CD8-positive, alpha-beta memory T cell (primary cell): Measurements from ENCODE around the gene CHSY3. TPM values are rescaled to one million over a fixed set of nuclear protein-coding genes. Genes with fewer than 3 reads are reported as not detected.

Experiments
- CTCF ChIA-PET: fragments of 350-600 bp; sonication (Branson Sonifier 250); formaldehyde crosslinking; loops from one replicate; lab custom pipeline; 2021; ENCODE audit warnings: antibody characterized with exemption; lab: Charles Lee
- POLR2A ChIA-PET: fragments of 350-600 bp; sonication (Branson Sonifier 250); formaldehyde crosslinking; loops from one replicate; lab custom pipeline; 2021; ENCODE audit warnings: antibody characterized with exemption; lab: Charles Lee
- DNase-seq, 5 donors: peaks; one replicate each; pipeline versions ENCODE4 v3.0.0 to v3.0.0-alpha.2; 2020 to 2022; ENCODE audit warnings: mixed read lengths in 1 of 5
- H3K27ac ChIP-seq: one replicate; pipeline ENCODE4 v1.7.0; 2013; ENCODE audit warnings: low read depth, mild to moderate bottlenecking, low read length, moderate library complexity
- H3K27me3 ChIP-seq: 2 replicates; pipeline ENCODE4 v1.7.0; 2013; ENCODE audit warnings: low read length, mild to moderate bottlenecking; ENCODE audit not compliant: insufficient read depth, poor library complexity, severe bottlenecking
- H3K36me3 ChIP-seq: 2 replicates; pipeline ENCODE4 v1.7.0; 2013; ENCODE audit warnings: mild to moderate bottlenecking, low read length, moderate library complexity; ENCODE audit not compliant: insufficient read depth
- H3K4me1 ChIP-seq: 2 replicates; pipeline ENCODE4 v1.7.0; 2013; ENCODE audit warnings: mild to moderate bottlenecking, low read length, moderate library complexity; ENCODE audit not compliant: insufficient read depth
- H3K4me3 ChIP-seq: 2 replicates; pipeline ENCODE4 v1.7.0; 2013; ENCODE audit warnings: mild to moderate bottlenecking, low read length
- H3K9me3 ChIP-seq: 2 replicates; pipeline ENCODE4 v1.7.0; 2013; ENCODE audit warnings: mild to moderate bottlenecking, low read length
- H3K27ac Mint-ChIP-seq, 8 donors: one replicate each; pipeline ENCODE4 v1.8.0; 2020 to 2021; ENCODE audit warnings: mixed read lengths in 8 of 8, mild to moderate bottlenecking in 6 of 8, inconsistent platforms in 3 of 8, moderate library complexity in 3 of 8
- H3K27me3 Mint-ChIP-seq, 2 donors: one replicate each; pipeline ENCODE4 v1.8.0; 2020 to 2021; ENCODE audit warnings: mixed read lengths in 2 of 2, mild to moderate bottlenecking in 1 of 2, moderate library complexity in 1 of 2
- H3K36me3 Mint-ChIP-seq, 3 donors: one replicate each; pipeline ENCODE4 v1.8.0; 2020 to 2021; ENCODE audit warnings: mixed read lengths in 3 of 3, inconsistent platforms in 1 of 3, mild to moderate bottlenecking in 1 of 3
- H3K4me1 Mint-ChIP-seq, 3 donors: one replicate each; pipeline ENCODE4 v1.8.0; 2020 to 2021; ENCODE audit warnings: mixed read lengths in 3 of 3, inconsistent platforms in 1 of 3, mild to moderate bottlenecking in 1 of 3
- H3K4me3 Mint-ChIP-seq, 7 donors: one replicate each; pipeline ENCODE4 v1.8.0; 2020 to 2021; ENCODE audit warnings: mixed read lengths in 7 of 7, mild to moderate bottlenecking in 6 of 7, moderate library complexity in 4 of 7, inconsistent platforms in 2 of 7
- H3K9me3 Mint-ChIP-seq, 5 donors: one replicate each; pipeline ENCODE4 v1.8.0; 2020 to 2022; ENCODE audit warnings: mixed read lengths in 5 of 5, mild to moderate bottlenecking in 3 of 5, moderate library complexity in 2 of 5, inconsistent platforms in 1 of 5
- polyA plus RNA-seq: library from polyadenylated mRNA; unstranded; fragments of 300-500 nt; fragmentation: Illumina TruSeq; gene quantifications from one replicate; pipeline ENCODE4 v1.2.3, GENCODE V29; 2021
- total RNA-seq, 2 experiments: library from RNA; stranded (reverse); gene quantifications; one replicate each; pipeline ENCODE4 v1.2.3, GENCODE V29; 2021

Gene CHSY3
- total and polyA plus RNA-seq, 3 experiments from 2014 or later: not detected

DNA sequence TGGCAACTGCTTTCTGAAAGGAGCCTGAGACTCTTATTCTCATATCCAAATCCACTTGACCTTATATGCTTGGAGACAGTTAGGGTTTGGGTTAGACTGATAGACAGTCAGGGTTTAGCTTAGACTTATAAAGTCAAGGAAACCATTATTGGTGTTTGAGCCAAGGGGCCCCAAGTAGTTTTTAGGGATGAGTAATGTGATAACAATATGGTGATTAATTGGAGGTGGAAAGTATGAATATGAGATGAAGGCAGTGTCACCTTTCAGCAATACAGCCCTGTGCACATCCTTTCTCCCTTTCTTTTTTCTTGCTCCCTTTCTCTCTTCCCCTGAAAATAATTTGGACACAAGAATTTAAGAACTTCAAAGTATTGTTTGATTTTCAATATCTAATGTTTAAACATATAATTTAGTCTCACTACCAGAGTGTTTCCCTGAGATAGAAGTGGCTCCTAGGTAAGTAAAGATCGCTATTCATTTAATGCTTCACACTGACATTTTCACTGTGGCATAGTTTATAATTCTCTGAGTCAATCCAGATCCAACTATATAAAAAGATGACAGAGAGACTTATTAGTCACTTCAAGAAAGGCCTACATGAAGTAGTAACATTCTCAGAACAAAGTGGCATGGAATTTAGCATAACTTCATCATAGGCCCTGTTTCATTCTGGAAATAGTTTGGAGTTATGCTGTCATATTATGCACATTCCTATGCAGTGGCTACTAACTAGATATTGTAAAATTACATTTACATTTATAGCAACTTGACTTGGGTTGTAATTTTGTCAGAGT lies 200.8 kb downstream of the CHSY3 start:
- H3K4me3 ChIP-seq: no peak overlapping the region
- Mint-ChIP-seq H3K9me3 (no peaks in the 10 kb centered on the region), H3K27me3 (peaks cover 0 to 4% of the 10 kb centered on the region in 2 donors), H3K4me3 (no peak overlapping the region), H3K4me1 (no peaks in the 10 kb centered on the region), H3K36me3 (no peaks in the 10 kb centered on the region), H3K27ac (no peak overlapping the region)
- H3K27ac ChIP-seq: no peak overlapping the region
- H3K27me3 ChIP-seq: no peaks in the 10 kb centered on the region
- no peaks in the 10 kb centered on the region for H3K9me3 ChIP-seq
- ChIA-PET CTCF (no interaction called here), POLR2A (no interaction called here)
- no peaks in the 10 kb centered on the region for H3K4me1 ChIP-seq
- no peaks in the 10 kb centered on the region for H3K36me3 ChIP-seq
- no peak for DNase-seq

DNA sequence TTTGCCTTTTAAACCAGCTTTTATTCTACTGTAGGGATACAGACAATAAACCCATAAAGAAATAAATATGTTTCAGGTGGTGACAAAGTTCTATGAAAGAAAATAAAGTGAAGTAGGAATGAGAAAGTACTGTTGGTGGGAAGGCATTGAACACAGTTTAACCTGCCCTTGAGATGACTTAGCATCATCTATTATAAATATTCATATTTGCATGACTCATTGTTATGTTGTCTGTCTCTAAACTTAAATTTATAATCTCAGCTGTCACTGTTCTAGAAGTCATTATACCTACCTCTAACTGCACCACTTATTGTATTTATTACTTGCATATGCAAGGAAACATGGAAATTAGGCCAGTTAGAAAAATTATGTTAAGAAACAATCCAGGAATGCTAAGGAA lies 202.2 kb downstream of the CHSY3 start:
- Histone ChIP-seq H3K27me3 (no peaks in the 10 kb centered on the region), H3K4me3 (no peak overlapping the region), H3K36me3 (no peaks in the 10 kb centered on the region), H3K4me1 (no peaks in the 10 kb centered on the region), H3K9me3 (no peaks in the 10 kb centered on the region), H3K27ac (no peak overlapping the region)
- no peaks in the 10 kb centered on the region for H3K9me3 Mint-ChIP-seq
- H3K27ac Mint-ChIP-seq: no peak overlapping the region
- H3K27me3 Mint-ChIP-seq: peaks cover 0 to 4% of the 10 kb centered on the region in 2 donors
- H3K4me3 Mint-ChIP-seq: no peak overlapping the region
- H3K4me1 Mint-ChIP-seq: no peaks in the 10 kb centered on the region
- CTCF ChIA-PET: no interaction called here
- H3K36me3 Mint-ChIP-seq: no peaks in the 10 kb centered on the region
- POLR2A ChIA-PET: no interaction called here
- DNase-seq: no peak

GRCh38 chr5:130109152-130109551 lies 204.9 kb downstream of the CHSY3 start:
- Mint-ChIP-seq H3K27me3 (peaks cover 0 to 7% of the 10 kb centered on the region in 2 donors), H3K27ac (no peak overlapping the region), H3K9me3 (no peaks in the 10 kb centered on the region), H3K4me3 (no peak overlapping the region), H3K4me1 (no peaks in the 10 kb centered on the region), H3K36me3 (no peaks in the 10 kb centered on the region)
- ChIA-PET POLR2A (no interaction called here), CTCF (interaction anchor here (1.1 kb wide), 1 partner anchor 1000 kb away, joined by 3 read pairs; no protein-coding TSS in a partner anchor)
- Histone ChIP-seq H3K27ac (no peak overlapping the region), H3K4me1 (no peaks in the 10 kb centered on the region), H3K27me3 (no peaks in the 10 kb centered on the region), H3K4me3 (no peak overlapping the region), H3K9me3 (no peaks in the 10 kb centered on the region), H3K36me3 (no peaks in the 10 kb centered on the region)
- peak in 1 of 5 donors; percentile 3 for DNase-seq

DNA sequence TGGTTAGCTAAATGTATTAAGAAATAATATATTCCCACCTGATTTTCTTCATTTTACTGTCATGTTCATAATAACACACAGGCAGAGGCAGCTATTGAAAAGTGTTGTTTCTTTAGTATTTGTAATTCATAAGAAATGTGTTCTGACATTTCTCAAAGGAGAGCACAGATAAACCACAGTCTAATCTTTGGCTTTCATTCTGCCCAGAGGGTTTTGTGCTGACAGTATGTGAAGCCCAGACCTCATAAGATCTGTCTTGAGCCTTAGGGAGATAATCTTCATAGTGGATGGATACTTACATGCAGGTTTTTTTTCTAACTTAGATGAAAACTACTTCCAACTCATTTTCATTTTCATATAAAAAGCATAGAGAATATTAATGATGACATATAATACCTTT lies 206.1 kb downstream of the CHSY3 start:
- CTCF ChIA-PET: no interaction called here

GRCh38 chr5:130111746-130112145 lies 207.5 kb downstream of the CHSY3 start:
- H3K4me3 ChIP-seq: no peak overlapping the region
- H3K4me3 Mint-ChIP-seq: no peak overlapping the region
- H3K27ac Mint-ChIP-seq: no peak overlapping the region
- H3K9me3 Mint-ChIP-seq: no peaks in the 10 kb centered on the region
- no peak overlapping the region for H3K27ac ChIP-seq
- no peaks in the 10 kb centered on the region for H3K4me1 Mint-ChIP-seq
- DNase-seq: no peak
- H3K27me3 ChIP-seq: no peaks in the 10 kb centered on the region
- H3K36me3 Mint-ChIP-seq: no peaks in the 10 kb centered on the region
- POLR2A ChIA-PET: no interaction called here
- no peaks in the 10 kb centered on the region for H3K4me1 ChIP-seq
- CTCF ChIA-PET: no interaction called here
- no peaks in the 10 kb centered on the region for H3K36me3 ChIP-seq
- no peaks in the 10 kb centered on the region for H3K9me3 ChIP-seq
- peaks cover 0 to 7% of the 10 kb centered on the region in 2 donors for H3K27me3 Mint-ChIP-seq

More for the DNA sequence above, 206.1 kb downstream of the CHSY3 start:
- Histone ChIP-seq H3K4me3 (no peak overlapping the region), H3K36me3 (no peaks in the 10 kb centered on the region), H3K4me1 (no peaks in the 10 kb centered on the region), H3K27ac (no peak overlapping the region), H3K27me3 (no peaks in the 10 kb centered on the region), H3K9me3 (no peaks in the 10 kb centered on the region)
- no peaks in the 10 kb centered on the region for H3K9me3 Mint-ChIP-seq
- POLR2A ChIA-PET: no interaction called here
- no peak overlapping the region for H3K27ac Mint-ChIP-seq
- no peaks in the 10 kb centered on the region for H3K4me1 Mint-ChIP-seq
- H3K27me3 Mint-ChIP-seq: peaks cover 0 to 7% of the 10 kb centered on the region in 2 donors
- DNase-seq: no peak
- H3K36me3 Mint-ChIP-seq: no peaks in the 10 kb centered on the region
- no peak overlapping the region for H3K4me3 Mint-ChIP-seq

- Mint-ChIP-seq H3K36me3 (no peaks in the 10 kb centered on the region), H3K27me3 (peaks cover 0 to 7% of the 10 kb centered on the region in 2 donors), H3K4me3 (no peak overlapping the region), H3K4me1 (no peaks in the 10 kb centered on the region), H3K27ac (no peak overlapping the region), H3K9me3 (no peaks in the 10 kb centered on the region)
- no peaks in the 10 kb centered on the region for H3K36me3 ChIP-seq
- no peaks in the 10 kb centered on the region for H3K27me3 ChIP-seq
- no peak overlapping the region for H3K4me3 ChIP-seq
- POLR2A ChIA-PET: no interaction called here
- CTCF ChIA-PET: no interaction called here
- no peak overlapping the region for H3K27ac ChIP-seq
- no peaks in the 10 kb centered on the region for H3K9me3 ChIP-seq
- no peak for DNase-seq
- H3K4me1 ChIP-seq: no peaks in the 10 kb centered on the region
Observed at GRCh38 chr5:130112246-130112645, 208.0 kb downstream of the CHSY3 start.

GRCh38 chr5:130115686-130116085 lies 211.4 kb downstream of the CHSY3 start:
- peaks cover 0 to 11% of the 10 kb centered on the region in 2 donors for H3K27me3 Mint-ChIP-seq
- POLR2A ChIA-PET: no interaction called here
- no peak overlapping the region for H3K27ac Mint-ChIP-seq
- H3K27ac ChIP-seq: no peak overlapping the region
- H3K36me3 Mint-ChIP-seq: no peaks in the 10 kb centered on the region
- no peaks in the 10 kb centered on the region for H3K4me1 ChIP-seq
- no peaks in the 10 kb centered on the region for H3K9me3 Mint-ChIP-seq
- H3K4me1 Mint-ChIP-seq: no peaks in the 10 kb centered on the region
- DNase-seq: no peak
- H3K4me3 Mint-ChIP-seq: no peak overlapping the region
- no peak overlapping the region for H3K4me3 ChIP-seq
- CTCF ChIA-PET: no interaction called here
- no peaks in the 10 kb centered on the region for H3K36me3 ChIP-seq
- H3K9me3 ChIP-seq: no peaks in the 10 kb centered on the region
- no peaks in the 10 kb centered on the region for H3K27me3 ChIP-seq

- Mint-ChIP-seq H3K4me1 (no peaks in the 10 kb centered on the region), H3K27ac (no peak overlapping the region), H3K36me3 (no peaks in the 10 kb centered on the region), H3K4me3 (no peak overlapping the region), H3K27me3 (peaks cover 0 to 12% of the 10 kb centered on the region in 2 donors), H3K9me3 (no peaks in the 10 kb centered on the region)
- H3K4me3 ChIP-seq: no peak overlapping the region
- H3K27ac ChIP-seq: no peak overlapping the region
- H3K4me1 ChIP-seq: no peaks in the 10 kb centered on the region
- DNase-seq: no peak
- ChIA-PET CTCF (no interaction called here), POLR2A (no interaction called here)
- no peaks in the 10 kb centered on the region for H3K27me3 ChIP-seq
- no peaks in the 10 kb centered on the region for H3K36me3 ChIP-seq
- H3K9me3 ChIP-seq: no peaks in the 10 kb centered on the region
Observed at GRCh38 chr5:130116462-130116861, 212.2 kb downstream of the CHSY3 start.
